H1 (cell line): ENCODE results near the gene FAM107A. TPM values are rescaled to one million over a fixed set of nuclear protein-coding genes. Genes with fewer than 3 reads are reported as not detected.

Experiments used
- CTCF ChIA-PET: fragments of 300-600 bp; sonication (Branson Sonifier 250); formaldehyde crosslinking; loops from one replicate; lab custom pipeline; 2021; ENCODE audit not compliant: partially characterized antibody; lab: Charles Lee
- POLR2A ChIA-PET: fragments of 300-600 bp; sonication (Branson Sonifier 250); formaldehyde crosslinking; loops from one replicate; lab custom pipeline; 2021; ENCODE audit warnings: inconsistent platforms; ENCODE audit not compliant: partially characterized antibody; lab: Charles Lee
- DNase-seq, 2 experiments: peaks; one replicate each; pipeline versions ENCODE4 v3.0.0 to v3.0.0-alpha.2; 2010 to 2022; ENCODE audit warnings: low spot score in 2 of 2, low read depth in 1 of 2, mixed read lengths in 1 of 2
- FAIRE-seq: peaks from 2 replicates; lab custom pipeline; 2011; peaks lifted over from hg19 to GRCh38; lab: Jason Lieb, UNC
- H2AFZ ChIP-seq: 2 replicates; pipeline ENCODE4 v1.8.1; 2012; ENCODE audit warnings: low read length, inconsistent platforms
- H2AK5ac ChIP-seq: 2 replicates; pipeline ENCODE4 v1.6.1; 2013; ENCODE audit warnings: low read depth, low read length
- H2BK120ac ChIP-seq: replicated peaks from 2 replicates; pipeline ENCODE3; 2013; ENCODE audit warnings: low read depth, low read length, inconsistent platforms
- H2BK12ac ChIP-seq: 2 replicates; pipeline ENCODE4 v1.6.1; 2013; ENCODE audit warnings: low read depth, low read length
- H2BK15ac ChIP-seq: 2 replicates; pipeline ENCODE4 v1.6.1; 2013; ENCODE audit warnings: low read length
- H2BK20ac ChIP-seq: 2 replicates; pipeline ENCODE4 v1.6.1; 2013; ENCODE audit warnings: low read length
- H2BK5ac ChIP-seq: 2 replicates; pipeline ENCODE4 v1.6.1; 2013; ENCODE audit warnings: low read depth, low read length
- H3K14ac ChIP-seq: 2 replicates; pipeline ENCODE4 v1.6.1; 2013; ENCODE audit warnings: inconsistent platforms; ENCODE audit not compliant: insufficient read length
- H3K18ac ChIP-seq: 2 replicates; pipeline ENCODE4 v1.6.1; 2013; ENCODE audit warnings: low read length; ENCODE audit errors: extremely low read depth
- H3K23ac ChIP-seq: 2 replicates; pipeline ENCODE4 v1.6.1; 2013; ENCODE audit warnings: inconsistent platforms; ENCODE audit not compliant: insufficient read length
- H3K23me2 ChIP-seq: 2 replicates; pipeline ENCODE4 v1.6.1; 2013; ENCODE audit warnings: low read depth, low read length
- H3K27ac ChIP-seq: 2 replicates; pipeline ENCODE4 v1.6.1; 2011; ENCODE audit warnings: low read depth, low read length, inconsistent platforms
- H3K27me3 ChIP-seq, 4 experiments: replicated peaks in 1 of 4; 1 replicate in 1 of 4; 2 replicates in 3 of 4; pipeline versions ENCODE4 v1.6.1 to v1.8.1; 2011 to 2013; ENCODE audit warnings: low read length in 3 of 4, mild to moderate bottlenecking in 3 of 4, inconsistent platforms in 2 of 4, mixed read lengths in 2 of 4, moderate library complexity in 1 of 4; ENCODE audit not compliant: control insufficient read depth in 3 of 4, insufficient read depth in 3 of 4; ENCODE audit errors: extremely low read depth in 1 of 4
- H3K36me3 ChIP-seq, 4 experiments: 2 replicates each; pipeline versions ENCODE4 v1.6.1 to v1.8.1; 2011 to 2013; ENCODE audit warnings: mild to moderate bottlenecking in 4 of 4, low read length in 3 of 4, moderate library complexity in 2 of 4, control low read depth in 1 of 4, inconsistent platforms in 1 of 4; ENCODE audit not compliant: insufficient read depth in 4 of 4, control insufficient read depth in 2 of 4
- H3K4ac ChIP-seq: replicated peaks from 2 replicates; pipeline ENCODE3; 2013; ENCODE audit warnings: low read length, low read depth, mixed read lengths, inconsistent platforms; ENCODE audit not compliant: insufficient read length
- H3K4me1 ChIP-seq, 4 experiments: replicated peaks in 1 of 4; 1 replicate in 1 of 4; 2 replicates in 3 of 4; pipeline versions ENCODE4 v1.6.1 to v1.8.1; 2011 to 2013; ENCODE audit warnings: low read length in 3 of 4, inconsistent platforms in 2 of 4, mixed read lengths in 1 of 4; ENCODE audit not compliant: insufficient read depth in 4 of 4, control insufficient read depth in 3 of 4
- H3K4me2 ChIP-seq, 2 experiments: 2 replicates each; pipeline versions ENCODE4 v1.6.1 to v1.8.1; 2011 to 2013; ENCODE audit warnings: low read depth in 2 of 2, low read length in 2 of 2, control low read depth in 1 of 2, inconsistent platforms in 1 of 2, mild to moderate bottlenecking in 1 of 2; ENCODE audit not compliant: insufficient read depth in 1 of 2
- H3K4me3 ChIP-seq, 4 experiments: fragments of 200-600, 300-600 bp in 1 of 4; sonication (generic), shearing (Covaris generic), sonication (Bioruptor Twin) in 1 of 4; 2 replicates each; pipeline versions ENCODE4 v1.5.1 to v1.8.1; 2011 to 2016; ENCODE audit warnings: low read length in 4 of 4, low read depth in 3 of 4, control low read depth in 2 of 4, inconsistent platforms in 2 of 4, mild to moderate bottlenecking in 2 of 4, mixed read lengths in 1 of 4, moderate library complexity in 1 of 4; ENCODE audit not compliant: insufficient read depth in 2 of 4; ENCODE audit errors: extremely low read depth in 1 of 4
- H3K56ac ChIP-seq: replicated peaks from 2 replicates; pipeline ENCODE3; 2013; ENCODE audit warnings: low read depth, mild to moderate bottlenecking, mixed read lengths, low read length, inconsistent platforms; ENCODE audit not compliant: insufficient read length
- H3K79me1 ChIP-seq: 2 replicates; pipeline ENCODE4 v1.6.1; 2013; ENCODE audit warnings: low read depth, low read length, control low read depth
- H3K79me2 ChIP-seq, 2 experiments: 2 replicates each; pipeline versions ENCODE4 v1.6.1 to v1.8.1; 2012 to 2013; ENCODE audit warnings: low read length in 2 of 2, mild to moderate bottlenecking in 2 of 2, inconsistent platforms in 1 of 2; ENCODE audit not compliant: insufficient read depth in 2 of 2, control insufficient read depth in 1 of 2
- H3K9ac ChIP-seq, 4 experiments: replicated peaks in 1 of 4; 1 replicate in 1 of 4; 2 replicates in 3 of 4; pipeline versions ENCODE4 v1.6.1 to v1.8.1; 2011 to 2013; ENCODE audit warnings: low read depth in 3 of 4, low read length in 3 of 4, control low read depth in 2 of 4, mild to moderate bottlenecking in 2 of 4, moderate library complexity in 2 of 4, inconsistent platforms in 1 of 4; ENCODE audit errors: extremely low read depth in 1 of 4
- H3K9me3 ChIP-seq, 2 experiments: 2 replicates each; pipeline versions ENCODE4 v1.6.1 to v1.8.1; 2012 to 2013; ENCODE audit warnings: mild to moderate bottlenecking in 2 of 2, moderate library complexity in 2 of 2, control low read depth in 1 of 2, inconsistent platforms in 1 of 2, low read depth in 1 of 2, low read length in 1 of 2, mixed read lengths in 1 of 2; ENCODE audit not compliant: insufficient read depth in 2 of 2
- H4K20me1 ChIP-seq, 2 experiments: replicated peaks in 1 of 2; 2 replicates each; pipeline versions ENCODE3 to v1.8.1; 2011 to 2013; ENCODE audit warnings: inconsistent platforms in 2 of 2, low read length in 2 of 2, mild to moderate bottlenecking in 1 of 2; ENCODE audit not compliant: insufficient read depth in 2 of 2, control insufficient read depth in 1 of 2
- H4K5ac ChIP-seq: 2 replicates; pipeline ENCODE4 v1.6.1; 2013; ENCODE audit warnings: low read length, low read depth, mixed read lengths, inconsistent platforms; ENCODE audit not compliant: insufficient read length
- H4K8ac ChIP-seq: 2 replicates; pipeline ENCODE4 v1.8.0; 2013; ENCODE audit warnings: mild to moderate bottlenecking, moderate library complexity, low read length, inconsistent platforms; ENCODE audit not compliant: insufficient read depth; ENCODE audit errors: extremely low read depth
- H4K91ac ChIP-seq: replicated peaks from 2 replicates; pipeline ENCODE3; 2013; ENCODE audit warnings: low read length, mixed read lengths, inconsistent platforms; ENCODE audit not compliant: insufficient read length
- E2F6 ChIP-seq: IDR thresholded peaks from 2 replicates; pipeline ENCODE4 v1.6.1; 2012; ENCODE audit warnings: inconsistent platforms
- EZH2 ChIP-seq: fragments of 200-600 bp; sonication (generic); IDR thresholded peaks from 2 replicates; pipeline ENCODE4 v1.7.1; 2012; ENCODE audit warnings: low read depth, mild to moderate bottlenecking, moderate library complexity, low read length, inconsistent platforms; ENCODE audit not compliant: severe bottlenecking
- NRF1 ChIP-seq: IDR thresholded peaks from 2 replicates; pipeline ENCODE4 v1.6.1; 2011; ENCODE audit warnings: mild to moderate bottlenecking, low read depth, low read length, improper control_type of control experiment
- POLR2A ChIP-seq, 2 experiments: IDR thresholded peaks; 1 replicate in 1 of 2; 2 replicates in 1 of 2; pipeline ENCODE4 v1.6.1; 2011; ENCODE audit warnings: low read depth in 2 of 2, low read length in 2 of 2, mild to moderate bottlenecking in 2 of 2; ENCODE audit errors: control extremely low read depth in 1 of 2
- SIX5 ChIP-seq: IDR thresholded peaks from 2 replicates; pipeline ENCODE4 v1.6.1; 2011; ENCODE audit warnings: mild to moderate bottlenecking, low read depth, low read length
- SP1 ChIP-seq: IDR thresholded peaks from 2 replicates; pipeline ENCODE4 v1.6.1; 2011; ENCODE audit warnings: low read depth, low read length
- SP4 ChIP-seq: IDR thresholded peaks from 2 replicates; pipeline ENCODE4 v1.6.1; 2012; ENCODE audit warnings: low read length, inconsistent platforms
- WGBS, 2 experiments: shearing (Covaris generic) in 1 of 2; methylation state at CpG; one replicate each; pipeline versions ENCODE4 v1.1.6 to v1.1.7; 2013 to 2015; ENCODE audit warnings: low lambda C conversion rate in 2 of 2, mixed read lengths in 2 of 2, inconsistent platforms in 1 of 2, low coverage in 1 of 2, missing lambda C conversion rate in 1 of 2; ENCODE audit not compliant: insufficient replicate concordance in 2 of 2, insufficient coverage in 1 of 2, insufficient read length in 1 of 2; ENCODE audit errors: extremely low coverage in 1 of 2, missing lambda C conversion rate in 1 of 2; 5-methylcytosine and 5-hydroxymethylcytosine counted together
- polyA plus RNA-seq, 7 experiments: library from polyadenylated mRNA; depleted of rRNA in 3 of 7; stranded (reverse) in 5 of 7; unstranded in 2 of 7; fragments of >200 nt in 5 of 7; fragments of 200-250 nt in 2 of 7; gene quantifications; 1 replicate in 5 of 7; 2 replicates in 1 of 7; 4 replicates in 1 of 7; pipeline versions ENCODE4 v1.2.1 to v1.2.3, GENCODE V29; 2011 to 2013; ENCODE audit warnings: missing spikeins in 2 of 7, mixed read lengths in 2 of 7
- total RNA-seq: library from RNA; stranded (reverse); fragmentation: NEBNext Ultra II Directional; extraction: Animal tissue kit (Norgen Biotek cat#: 25700); gene quantifications from 2 replicates; pipeline ENCODE4 v1.2.1, GENCODE V29; 2021
- TF ChIP-seq, protein P1 (sequence below), 3 experiments: IDR thresholded peaks; 1 replicate in 2 of 3; 2 replicates in 1 of 3; pipeline versions ENCODE4 v1.5.1 to v1.6.1; 2011; ENCODE audit warnings: low read length in 3 of 3, mild to moderate bottlenecking in 3 of 3, inconsistent platforms in 2 of 3, low read depth in 1 of 3, moderate library complexity in 1 of 3; ENCODE audit not compliant: insufficient read depth in 1 of 3; ENCODE audit errors: control extremely low read depth in 1 of 3
- TF ChIP-seq, protein P2 (sequence below): IDR thresholded peaks from 2 replicates; pipeline ENCODE4 v1.6.1; 2011; ENCODE audit warnings: low read depth, mild to moderate bottlenecking, low read length; ENCODE audit not compliant: insufficient read depth

Gene FAM107A
- total and polyA plus RNA-seq, 2 of the 8 experiments (the other 6 are each of a cell fraction or from before 2014, with no cell fraction given) = 0.51 to 0.65 TPM

DNA sequence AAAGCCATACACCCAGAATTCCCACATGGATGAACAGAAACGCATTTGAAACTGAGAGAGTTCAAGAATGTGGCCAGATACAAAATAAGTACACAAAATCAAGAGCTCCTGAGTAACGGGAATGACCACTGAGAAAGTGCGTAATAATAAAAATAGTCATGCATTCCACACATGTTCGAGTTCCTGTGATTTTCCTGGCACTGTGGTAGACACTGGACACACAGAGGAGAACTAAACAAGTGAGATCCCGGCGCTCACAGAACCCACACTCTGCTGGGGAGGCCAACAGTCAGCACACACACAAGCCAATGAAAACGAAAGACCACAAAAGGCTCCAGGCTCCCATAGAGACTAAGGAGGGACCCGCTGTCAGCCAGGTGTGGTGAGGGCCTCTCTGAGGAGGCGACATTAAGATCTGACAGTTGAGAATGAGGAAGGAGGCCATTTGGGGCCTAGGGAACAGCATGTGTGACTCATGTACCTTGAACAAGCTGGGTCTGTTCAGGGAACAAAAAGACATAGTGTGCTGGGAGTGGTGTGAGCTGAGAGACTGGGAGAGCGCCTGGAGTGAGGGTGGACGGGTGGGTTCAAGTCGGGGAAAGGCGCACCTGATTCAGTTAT lies 5.1 kb downstream of the FAM107A start:
- H2AFZ ChIP-seq = no peak overlapping the region
- peaks cover 0 to 4% (median under 1%) of the 10 kb centered on the region in 4 experiments; a peak in 2 of 7 replicates for H3K4me1 ChIP-seq
- H3K9me3 ChIP-seq = no peaks in the 10 kb centered on the region
- ChIA-PET CTCF (interaction anchor here (0.7 to 40.0 kb wide), 8 partner anchors 11 to 481 kb away, joined by 3 to 994 read pairs (median 4); partner anchors contain the start of gene FAM107A), POLR2A (no interaction called here)
- no peak overlapping the region for H3K4me2 ChIP-seq
- H3K9ac ChIP-seq = no peak overlapping the region
- no peaks in the 10 kb centered on the region; a peak in 2 of 7 replicates for H3K27me3 ChIP-seq
- H3K18ac ChIP-seq = no peak overlapping the region
- H3K36me3 ChIP-seq = no peaks in the 10 kb centered on the region
- H4K5ac ChIP-seq = no peak overlapping the region
- no peak overlapping the region for H4K91ac ChIP-seq
- 87% methylated on average over 13 of the region's 13 CpGs; no CpG with 5 or more reads in 1 of the 2 experiments for WGBS, 2 experiments
- H2BK5ac ChIP-seq = no peak overlapping the region
- no peaks in the 10 kb centered on the region for H3K23me2 ChIP-seq
- H3K56ac ChIP-seq = no peak overlapping the region
- no peak overlapping the region for H3K23ac ChIP-seq
- DNase-seq = no peak
- no peak overlapping the region for H3K4me3 ChIP-seq
- no peak overlapping the region for H2BK20ac ChIP-seq
- FAIRE-seq = no peak
- H3K14ac ChIP-seq = no peak overlapping the region
- H2AK5ac ChIP-seq = no peak overlapping the region
- no peaks in the 10 kb centered on the region for H3K79me2 ChIP-seq
- H3K4ac ChIP-seq = no peak overlapping the region
- no peaks in the 10 kb centered on the region for H4K20me1 ChIP-seq
- no peak overlapping the region for H2BK120ac ChIP-seq
- no peak overlapping the region for H2BK15ac ChIP-seq
- no peak overlapping the region for H3K27ac ChIP-seq
- H3K79me1 ChIP-seq = no peaks in the 10 kb centered on the region; the same call in 1 of the 2 replicates
- H4K8ac ChIP-seq = no peak overlapping the region
- no peak overlapping the region for H2BK12ac ChIP-seq
- TF ChIP-seq E2F6 (no peak), SP4 (no peak), NRF1 (no peak), SIX5 (no peak), SP1 (no peak), EZH2 (no peak), POLR2A (IDR thresholded peaks at IDR 0.05; ENCODE audit: control extremely low read depth in 1 of 2, low read depth in 2 of 2, low read length in 2 of 2) (no peak)
- TF ChIP-seq, protein P1, sequence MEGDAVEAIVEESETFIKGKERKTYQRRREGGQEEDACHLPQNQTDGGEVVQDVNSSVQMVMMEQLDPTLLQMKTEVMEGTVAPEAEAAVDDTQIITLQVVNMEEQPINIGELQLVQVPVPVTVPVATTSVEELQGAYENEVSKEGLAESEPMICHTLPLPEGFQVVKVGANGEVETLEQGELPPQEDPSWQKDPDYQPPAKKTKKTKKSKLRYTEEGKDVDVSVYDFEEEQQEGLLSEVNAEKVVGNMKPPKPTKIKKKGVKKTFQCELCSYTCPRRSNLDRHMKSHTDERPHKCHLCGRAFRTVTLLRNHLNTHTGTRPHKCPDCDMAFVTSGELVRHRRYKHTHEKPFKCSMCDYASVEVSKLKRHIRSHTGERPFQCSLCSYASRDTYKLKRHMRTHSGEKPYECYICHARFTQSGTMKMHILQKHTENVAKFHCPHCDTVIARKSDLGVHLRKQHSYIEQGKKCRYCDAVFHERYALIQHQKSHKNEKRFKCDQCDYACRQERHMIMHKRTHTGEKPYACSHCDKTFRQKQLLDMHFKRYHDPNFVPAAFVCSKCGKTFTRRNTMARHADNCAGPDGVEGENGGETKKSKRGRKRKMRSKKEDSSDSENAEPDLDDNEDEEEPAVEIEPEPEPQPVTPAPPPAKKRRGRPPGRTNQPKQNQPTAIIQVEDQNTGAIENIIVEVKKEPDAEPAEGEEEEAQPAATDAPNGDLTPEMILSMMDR (IDR thresholded peaks at IDR 0.05; ENCODE audit: control extremely low read depth in 1 of 3, insufficient read depth in 1 of 3, low read depth in 1 of 3, low read length in 3 of 3) = no peak
- TF ChIP-seq, protein P2, sequence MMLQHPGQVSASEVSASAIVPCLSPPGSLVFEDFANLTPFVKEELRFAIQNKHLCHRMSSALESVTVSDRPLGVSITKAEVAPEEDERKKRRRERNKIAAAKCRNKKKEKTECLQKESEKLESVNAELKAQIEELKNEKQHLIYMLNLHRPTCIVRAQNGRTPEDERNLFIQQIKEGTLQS = no peak
